GM12864 (cell line): ENCODE measurements around the gene TDRD3.

Experiments used
- DNase-seq: peaks from one replicate; pipeline ENCODE4 v3.0.0-alpha.2; 2011; ENCODE audit warnings: low read depth
- H3K4me3 ChIP-seq: 2 replicates; pipeline ENCODE4 v1.5.1; 2011; ENCODE audit warnings: mild to moderate bottlenecking, low read depth, low read length, control low read depth
- CTCF ChIP-seq: IDR thresholded peaks from 2 replicates; pipeline ENCODE4 v1.5.1; 2011; ENCODE audit warnings: low read depth, mild to moderate bottlenecking, moderate library complexity, low read length, control low read depth, inconsistent platforms; ENCODE audit errors: missing control alignments

The TDRD3 gene

GRCh38 chr13:60611523-60611922, 214.5 kb downstream of the TDRD3 start:
- no peak for DNase-seq
- no peak for TF ChIP-seq CTCF
- H3K4me3 ChIP-seq = no peak overlapping the region

- DNase-seq = no peak
- TF ChIP-seq CTCF = no peak
- no peak overlapping the region for H3K4me3 ChIP-seq
These were observed 215.6 kb downstream of the TDRD3 start for GRCh38 chr13:60612593-60612992.

- H3K4me3 ChIP-seq = no peak overlapping the region
- no peak for DNase-seq
- no peak for TF ChIP-seq CTCF
These were observed 216.1 kb downstream of the TDRD3 start for GRCh38 chr13:60613080-60613479.

DNA sequence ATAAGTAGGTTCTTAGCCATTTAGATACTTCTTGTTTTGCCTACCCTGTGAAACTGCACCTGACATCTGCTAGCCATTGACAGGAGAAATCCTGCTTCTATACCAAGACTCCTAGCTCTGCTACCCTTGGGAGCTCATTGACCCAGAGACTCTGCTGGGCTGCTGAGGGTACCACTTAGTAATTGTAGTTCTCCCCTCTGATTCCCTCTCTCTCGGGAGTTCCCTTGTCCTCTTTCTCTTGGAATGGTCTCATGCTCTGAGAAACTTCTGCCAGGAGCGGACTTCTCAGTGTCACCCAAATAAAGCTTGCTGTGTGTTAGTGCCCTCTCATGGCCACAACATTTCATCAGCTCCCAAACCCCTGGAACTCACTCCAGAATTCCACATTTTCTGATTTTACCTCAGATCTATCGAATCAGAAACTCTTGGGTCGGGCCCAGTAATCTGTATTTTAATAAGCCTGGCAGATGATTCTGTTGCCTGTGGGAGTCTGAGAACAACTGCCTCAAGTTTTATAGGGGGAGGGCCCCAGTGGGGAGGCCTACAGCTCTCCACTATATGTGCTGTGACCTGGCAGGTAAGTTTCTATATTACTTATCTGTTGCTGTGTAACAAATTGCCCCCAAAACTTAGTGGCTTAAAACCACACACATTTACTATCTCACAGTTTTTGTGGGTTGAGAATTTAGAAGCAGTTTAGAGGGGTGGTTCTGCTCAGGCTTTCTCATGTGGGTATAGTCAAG, 221.1 kb downstream of the TDRD3 start:
- H3K4me3 ChIP-seq = no peak overlapping the region
- no peak for TF ChIP-seq CTCF
- no peak for DNase-seq

- DNase-seq = no peak
- TF ChIP-seq CTCF = no peak
These were observed 222.4 kb downstream of the TDRD3 start for GRCh38 chr13:60619461-60619860.

DNA sequence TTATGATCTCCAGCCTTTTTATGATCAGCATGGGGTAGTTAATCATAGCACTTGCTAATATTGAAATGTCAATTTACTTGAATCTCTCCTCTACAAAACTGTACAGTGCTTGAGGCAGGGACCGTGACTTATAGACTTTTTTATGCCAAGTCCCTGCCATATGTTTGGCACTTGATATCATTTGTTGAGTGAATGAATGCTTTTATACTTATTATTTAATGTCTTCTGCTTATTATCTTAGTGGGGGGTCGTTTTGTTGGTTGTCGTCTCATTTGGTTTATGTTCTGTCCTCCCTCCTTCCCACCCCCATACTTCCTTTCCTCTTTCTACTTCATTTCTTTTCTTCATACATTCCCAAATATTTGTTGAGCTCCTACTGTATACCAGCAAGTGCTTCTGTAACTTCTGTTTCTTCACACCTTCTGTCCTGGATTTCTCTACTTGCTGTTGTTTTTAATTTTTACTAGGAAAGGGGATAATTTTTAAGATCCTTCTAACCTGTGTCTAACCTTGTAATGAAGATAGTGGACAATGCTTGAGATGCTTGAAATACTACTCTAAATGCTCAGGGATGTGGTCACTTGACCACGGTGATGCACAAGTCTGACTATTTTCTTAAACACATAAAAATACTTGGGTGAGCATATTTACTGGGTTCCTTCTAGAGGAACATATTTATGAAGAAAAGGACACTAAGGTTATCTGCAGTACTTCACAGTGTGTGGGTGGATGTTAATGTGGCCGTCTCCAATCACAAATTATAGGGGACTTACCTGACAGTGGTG, 223.8 kb downstream of the TDRD3 start:
- TF ChIP-seq CTCF = no peak
- DNase-seq = no peak
- H3K4me3 ChIP-seq = no peak overlapping the region

More at GRCh38 chr13:60619461-60619860, 222.4 kb downstream of the TDRD3 start:
- no peak overlapping the region for H3K4me3 ChIP-seq
